Liver (tissue), 9 donors: ENCODE data around the gene PZP. TPM values are rescaled to one million over a fixed set of nuclear protein-coding genes. Genes with fewer than 3 reads are reported as not detected.
A peak's percentile ranks its signal among the peaks of the same experiment; 100 is the strongest.

ENCODE experiments used
- DNase-seq: peaks from one replicate; pipeline ENCODE4 v3.0.0-alpha.2; 2017; ENCODE audit warnings: low spot score
- H3K27ac ChIP-seq, 2 donors: one replicate each; pipeline ENCODE4 v1.7.0; 2013; ENCODE audit warnings: inconsistent platforms in 2 of 2, low read length in 2 of 2, control low read depth in 1 of 2, low read depth in 1 of 2, mild to moderate bottlenecking in 1 of 2
- H3K27me3 ChIP-seq, 4 donors: one replicate each; pipeline versions ENCODE4 v1.6.1 to v1.7.0; 2013; ENCODE audit warnings: low read length in 3 of 4, inconsistent platforms in 1 of 4, mild to moderate bottlenecking in 1 of 4, moderate library complexity in 1 of 4; ENCODE audit not compliant: control insufficient read depth in 4 of 4, insufficient read depth in 4 of 4
- H3K36me3 ChIP-seq, 4 donors: one replicate each; pipeline versions ENCODE4 v1.6.1 to v1.7.0; 2013; ENCODE audit warnings: low read length in 3 of 4, mild to moderate bottlenecking in 3 of 4, low read depth in 1 of 4, moderate library complexity in 1 of 4; ENCODE audit not compliant: control insufficient read depth in 4 of 4, insufficient read depth in 3 of 4
- H3K4me1 ChIP-seq, 4 donors: one replicate each; pipeline versions ENCODE4 v1.6.1 to v1.7.0; 2013; ENCODE audit warnings: low read length in 3 of 4, mild to moderate bottlenecking in 3 of 4, moderate library complexity in 1 of 4; ENCODE audit not compliant: control insufficient read depth in 4 of 4, insufficient read depth in 4 of 4
- H3K4me3 ChIP-seq, 3 donors: one replicate each; pipeline versions ENCODE4 v1.6.1 to v1.7.0; 2013; ENCODE audit warnings: low read length in 3 of 3, control low read depth in 1 of 3, low read depth in 1 of 3, mild to moderate bottlenecking in 1 of 3
- H3K9ac ChIP-seq, 2 donors: one replicate each; pipeline ENCODE4 v1.7.0; 2013; ENCODE audit warnings: low read length in 2 of 2, mild to moderate bottlenecking in 2 of 2, moderate library complexity in 2 of 2, control low read depth in 1 of 2, low read depth in 1 of 2
- H3K9me3 ChIP-seq, 4 donors: one replicate each; pipeline versions ENCODE4 v1.6.1 to v1.7.0; 2013; ENCODE audit warnings: low read length in 3 of 4; ENCODE audit not compliant: control insufficient read depth in 4 of 4
- ATF3 ChIP-seq: IDR thresholded peaks from 2 replicates; pipeline ENCODE4 v1.6.1; 2016; ENCODE audit warnings: antibody characterized with exemption
- CTCF ChIP-seq: fragments of 150-350 bp; IDR thresholded peaks from 2 replicates; pipeline ENCODE4 v1.5.1; 2017; ENCODE audit warnings: improper control_type of control experiment, low read depth, low read length; ENCODE audit not compliant: missing input control
- EGR1 ChIP-seq, 2 donors: IDR thresholded peaks; 2 replicates each; pipeline ENCODE4 v1.6.1; 2016 to 2018; ENCODE audit warnings: antibody characterized with exemption in 2 of 2, low read depth in 2 of 2
- FOXA1 ChIP-seq: IDR thresholded peaks from 2 replicates; pipeline ENCODE4 v1.6.1; 2016; ENCODE audit warnings: antibody characterized with exemption
- FOXA2 ChIP-seq: IDR thresholded peaks from 2 replicates; pipeline ENCODE4 v1.6.1; 2016; ENCODE audit warnings: antibody characterized with exemption
- GABPA ChIP-seq, 2 donors: IDR thresholded peaks in 1 of 2; conservative IDR thresholded peaks in 1 of 2; 2 replicates each; pipeline ENCODE4 v1.6.1; 2016; ENCODE audit warnings: antibody characterized with exemption in 2 of 2, mild to moderate bottlenecking in 1 of 2, moderate library complexity in 1 of 2
- HNF4G ChIP-seq: IDR thresholded peaks from 2 replicates; pipeline ENCODE4 v1.6.1; 2016; ENCODE audit warnings: antibody characterized with exemption
- JUND ChIP-seq, 2 donors: IDR thresholded peaks; 2 replicates each; pipeline ENCODE4 v1.6.1; 2016; ENCODE audit warnings: antibody characterized with exemption in 2 of 2
- MAX ChIP-seq: IDR thresholded peaks from 2 replicates; pipeline ENCODE4 v1.6.1; 2016; ENCODE audit warnings: antibody characterized with exemption
- RAD21 ChIP-seq, 2 donors: IDR thresholded peaks; 2 replicates each; pipeline ENCODE4 v1.6.1; 2016; ENCODE audit warnings: antibody characterized with exemption in 2 of 2, mild to moderate bottlenecking in 2 of 2
- REST ChIP-seq: IDR thresholded peaks from 2 replicates; pipeline ENCODE4 v1.6.1; 2016; ENCODE audit warnings: antibody characterized with exemption, mild to moderate bottlenecking
- RXRA ChIP-seq, 2 donors: IDR thresholded peaks; 2 replicates each; pipeline ENCODE4 v1.6.1; 2017 to 2018; ENCODE audit warnings: antibody characterized with exemption in 2 of 2, mild to moderate bottlenecking in 1 of 2
- YY1 ChIP-seq: IDR thresholded peaks from 2 replicates; pipeline ENCODE4 v1.6.1; 2016; ENCODE audit warnings: antibody characterized with exemption, mild to moderate bottlenecking
- ZBTB33 ChIP-seq: IDR thresholded peaks from 2 replicates; pipeline ENCODE4 v1.6.1; 2016; ENCODE audit warnings: antibody characterized with exemption
- WGBS: extraction: QIAGEN DNeasy Blood & Tissue Kit; methylation state at CpG from one replicate; pipeline ENCODE4 v1.1.7; 2013; 5-methylcytosine and 5-hydroxymethylcytosine counted together
- polyA plus RNA-seq, 2 donors: library from polyadenylated mRNA; stranded (reverse) in 1 of 2; unstranded in 1 of 2; fragments of 200-250 nt in 1 of 2; fragments of >200 nt in 1 of 2; fragmentation: Nextera tagmentation in 1 of 2; extraction: Ambion mirVana in 1 of 2; gene quantifications; one replicate each; pipeline versions ENCODE4 v1.2.1 to v1.2.3, GENCODE V29; 2013 to 2015
- total RNA-seq, 2 donors: library from RNA; depleted of rRNA; stranded (reverse); fragments of >200 nt; gene quantifications; one replicate each; pipeline ENCODE4 v1.2.3, GENCODE V29; 2014
- donor health status: healthy.
- donor health status: healthy.
- donor health status: healthy.
- donor health status: healthy.
- donor health status: healthy.

The PZP gene
- total and polyA plus RNA-seq, 4 donors: 0.05 to 18.7 (median 2.8) TPM

- TF ChIP-seq CTCF: no peak
Measured at GRCh38 chr12:9132008-9132535, 76.1 kb downstream of the PZP start (continued).

GRCh38 chr12:9130244-9130643, 78.0 kb downstream of the PZP start:
- TF ChIP-seq FOXA2: no peak
- TF ChIP-seq ZBTB33: no peak
- TF ChIP-seq GABPA (IDR thresholded peaks at IDR 0.05 in 1 of 2, conservative IDR thresholded peaks at IDR 0.05 in 1 of 2): no peak
- TF ChIP-seq JUND (IDR thresholded peaks at IDR 0.05): no peak
- no peak for TF ChIP-seq ATF3
- TF ChIP-seq REST: no peak
- no peak for TF ChIP-seq RAD21 (IDR thresholded peaks at IDR 0.05)
- Histone ChIP-seq H3K4me3 (peak overlapping the region in 2 of 3 donors; percentile 20 to 39), H3K27me3 (no peaks in the 10 kb centered on the region), H3K9ac (no peak overlapping the region), H3K4me1 (peaks cover 2 to 32% (median 22%) of the 10 kb centered on the region in 4 donors), H3K36me3 (no peaks in the 10 kb centered on the region), H3K9me3 (no peaks in the 10 kb centered on the region), H3K27ac (no peak overlapping the region)
- WGBS: 74% methylated on average over 2 of the region's 2 CpGs
- DNase-seq: no peak

GRCh38 chr12:9127936-9128663, 80.1 kb downstream of the PZP start:
- peaks cover 0 to 37% (median 20%) of the 10 kb centered on the region in 4 donors for H3K4me1 ChIP-seq
- 43% methylated on average over 36 of the region's 36 CpGs for WGBS
- H3K27ac ChIP-seq: peak overlapping the region; percentile 52 to 77
- H3K4me3 ChIP-seq: peak overlapping the region; percentile 49 to 76 (median 56)
- H3K27me3 ChIP-seq: no peaks in the 10 kb centered on the region
- DNase-seq: no peak
- H3K9ac ChIP-seq: peak overlapping the region in 1 of 2 donors; percentile 87
- no peaks in the 10 kb centered on the region for H3K9me3 ChIP-seq
- no peaks in the 10 kb centered on the region for H3K36me3 ChIP-seq
- TF ChIP-seq FOXA2 (no peak), MAX (peak; percentile 32), CTCF (no peak), HNF4G (no peak), EGR1 (IDR thresholded peaks at IDR 0.05; ENCODE audit: low read depth in 2 of 2) (no peak), REST (peak; percentile 36), FOXA1 (no peak), RXRA (IDR thresholded peaks at IDR 0.05) (peak in 1 of 2 donors; percentile 31), YY1 (no peak)
